ENCODE results near the gene CEACAM4.

DNA sequence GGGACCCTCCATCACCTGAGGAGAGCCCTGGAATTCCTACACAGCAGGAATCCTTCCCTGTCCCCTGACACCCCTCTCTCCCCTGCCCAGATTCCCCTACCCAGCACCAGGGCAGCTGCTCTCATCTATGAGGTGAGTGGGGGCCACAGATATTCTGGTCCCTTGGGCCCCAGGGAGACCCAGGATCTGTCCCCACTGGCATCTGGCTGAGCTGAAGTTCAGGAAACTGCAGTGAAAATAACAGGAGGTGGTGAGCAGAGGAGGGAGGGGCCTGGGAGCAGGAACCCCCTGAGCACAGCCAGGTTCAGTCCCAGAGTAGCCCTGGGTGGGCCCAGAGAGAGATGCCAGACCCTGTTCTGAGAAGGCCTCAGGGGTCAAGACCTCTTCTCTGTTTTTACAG, 40.8 kb downstream of the CEACAM4 start:
- TF ChIP-seq CTCF (conservative IDR thresholded peaks at IDR 0.05 in 1 of 2, IDR thresholded peaks at IDR 0.05 in 1 of 2; ENCODE audit: low read depth in 1 of 2, low read length in 2 of 2) (no peak), EZH2 (IDR thresholded peaks at IDR 0.05; ENCODE audit: low read length, missing control alignments) (no peak)
